Midbrain (tissue), 1 donor: ENCODE measurements around the gene ARPC5.
A peak's percentile ranks its signal among the peaks of the same experiment; 100 is the strongest.

Experiments used
- DNase-seq: peaks from one replicate; lab custom pipeline; 2025; lab: John Stamatoyannopoulos, UW

ARPC5 gene

GRCh38 chr1:183611021-183611420 is 24.6 kb downstream of the ARPC5 start:
- DNase-seq: no peak

- DNase-seq: no peak
Measured at GRCh38 chr1:183609759-183610452, 25.7 kb downstream of the ARPC5 start.

- DNase-seq: peak; percentile 75
Measured at GRCh38 chr1:183609313-183609712, 26.3 kb downstream of the ARPC5 start.

GRCh38 chr1:183607322-183607980 is 28.1 kb downstream of the ARPC5 start:
- DNase-seq: no peak

GRCh38 chr1:183605904-183606303 is 29.7 kb downstream of the ARPC5 start:
- no peak for DNase-seq

GRCh38 chr1:183604815-183605214 is 30.8 kb downstream of the ARPC5 start:
- no peak for DNase-seq

- no peak for DNase-seq
Measured at GRCh38 chr1:183604038-183604808, 31.4 kb downstream of the ARPC5 start.

GRCh38 chr1:183602510-183602909 is 33.1 kb downstream of the ARPC5 start:
- DNase-seq: no peak

GRCh38 chr1:183600634-183601033 is 34.9 kb downstream of the ARPC5 start:
- DNase-seq: no peak

GRCh38 chr1:183600136-183600535 is 35.4 kb downstream of the ARPC5 start:
- DNase-seq: no peak

GRCh38 chr1:183598386-183598785 is 37.2 kb downstream of the ARPC5 start:
- DNase-seq: peak; percentile 21

- DNase-seq: no peak
Measured at GRCh38 chr1:183597656-183598347, 37.8 kb downstream of the ARPC5 start.

- DNase-seq: no peak
Measured at GRCh38 chr1:183596500-183596899, 39.1 kb downstream of the ARPC5 start.

GRCh38 chr1:183595537-183595936 is 40.0 kb downstream of the ARPC5 start:
- no peak for DNase-seq

- DNase-seq: peak; percentile 23
Measured at GRCh38 chr1:183593356-183593755, 42.2 kb downstream of the ARPC5 start.

GRCh38 chr1:183592733-183593132 is 42.9 kb downstream of the ARPC5 start:
- no peak for DNase-seq

GRCh38 chr1:183590244-183591191 is 45.1 kb downstream of the ARPC5 start, which contains the start of gene NCF2:
Gene NCF2, minus strand, starts transcription at chr1:183590459. Its CDS starts 130 bp downstream, at chr1:183590329.
- no peak for DNase-seq

GRCh38 chr1:183589874-183590243 is 45.7 kb downstream of the ARPC5 start:
- DNase-seq: no peak

- DNase-seq: no peak
Measured at GRCh38 chr1:183589384-183589783, 46.2 kb downstream of the ARPC5 start.

- peak; percentile 30 for DNase-seq
Measured at GRCh38 chr1:183588827-183589226, 46.8 kb downstream of the ARPC5 start.

GRCh38 chr1:183586926-183587325 is 48.7 kb downstream of the ARPC5 start:
- DNase-seq: no peak
